Panc1 (cell line): ENCODE results near the gene DCC. TPM values are rescaled to one million over a fixed set of nuclear protein-coding genes. Genes with fewer than 3 reads are reported as not detected.

Experiments used
- ATAC-seq: fragments of 200-7000 bp; cut with Tn5 transposase; 2 replicates; pipeline ENCODE4 v1.9.1; 2020; ENCODE audit warnings: mild to moderate bottlenecking, moderate library complexity
- BruUV-seq: library from RNA; stranded (reverse); fragments of 400-500 nt; replicated peaks from 2 replicates; lab custom pipeline; 2021; lab: Mats Ljungman, UMichigan
- CTCF ChIA-PET: fragments of 300-600 bp; sonication (Branson Sonifier 250); formaldehyde crosslinking; loops from one replicate; lab custom pipeline; 2022; ENCODE audit warnings: antibody characterized with exemption; lab: Charles Lee
- POLR2A ChIA-PET: fragments of 300-600 bp; sonication (Branson Sonifier 250); formaldehyde crosslinking; loops from one replicate; lab custom pipeline; 2022; ENCODE audit warnings: antibody characterized with exemption; lab: Charles Lee
- DNase-seq: peaks from one replicate; pipeline ENCODE4 v3.0.0-alpha.2; 2010; ENCODE audit warnings: low read depth, low spot score
- H3K27ac ChIP-seq: 2 replicates; pipeline ENCODE4 v1.5.1; 2011; ENCODE audit warnings: mild to moderate bottlenecking, low read length, inconsistent platforms
- H3K27me3 ChIP-seq: fragments of 200-500 bp; sonication (Bioruptor generic); 2 replicates; pipeline ENCODE4 v1.6.0; 2014; ENCODE audit warnings: low read length, inconsistent platforms; ENCODE audit not compliant: control insufficient read depth, insufficient read depth
- H3K36me3 ChIP-seq: fragments of 200-500 bp; sonication (Bioruptor generic); 2 replicates; pipeline ENCODE4 v1.5.1; 2014; ENCODE audit warnings: inconsistent platforms, mild to moderate bottlenecking, low read length, moderate library complexity; ENCODE audit not compliant: control insufficient read depth, insufficient read depth
- H3K4me1 ChIP-seq: 2 replicates; pipeline ENCODE4 v1.5.1; 2011; ENCODE audit warnings: inconsistent platforms, mild to moderate bottlenecking, low read length, moderate library complexity; ENCODE audit not compliant: control insufficient read depth, insufficient read depth
- H3K4me3 ChIP-seq, 2 experiments: 2 replicates each; pipeline ENCODE4 v1.5.1; 2011 to 2012; ENCODE audit warnings: low read depth in 2 of 2, low read length in 2 of 2, mild to moderate bottlenecking in 2 of 2, inconsistent platforms in 1 of 2, moderate library complexity in 1 of 2
- H3K9me3 ChIP-seq: fragments of 200-500 bp; sonication (Bioruptor generic); 2 replicates; pipeline ENCODE4 v1.5.1; 2014; ENCODE audit warnings: low read depth, mild to moderate bottlenecking, inconsistent platforms, low read length, moderate library complexity; ENCODE audit not compliant: control insufficient read depth, insufficient read depth
- POLR2AphosphoS5 ChIP-seq: IDR thresholded peaks from 2 replicates; pipeline ENCODE4 v1.6.1; 2012; ENCODE audit warnings: mild to moderate bottlenecking, low read depth, low read length, moderate library complexity
- SIN3A ChIP-seq: IDR thresholded peaks from 2 replicates; pipeline ENCODE4 v1.6.1; 2012; ENCODE audit warnings: low read depth, mild to moderate bottlenecking, low read length, moderate library complexity, borderline replicate concordance; ENCODE audit not compliant: insufficient read depth
- TCF7L2 ChIP-seq: IDR thresholded peaks from 2 replicates; pipeline ENCODE4 v1.6.1; 2011; ENCODE audit warnings: mild to moderate bottlenecking, low read depth, low read length, inconsistent platforms
- in situ Hi-C: cut with HindIII; loops from 2 replicates; pipeline ENCODE4 v1.10.0; 2016; ENCODE audit warnings: low sequenced_read_pairs, low pct_unique_long_range_greater_than_20kb
- intact Hi-C: fragments of 100-400 bp; cut with micrococcal nuclease; formaldehyde crosslinking; loops from one replicate; pipeline ENCODE4 v1.10.0; 2022; ENCODE audit not compliant: unreplicated experiment
- total RNA-seq: library from RNA; stranded (reverse); gene quantifications from one replicate; pipeline ENCODE4 v1.2.1, GENCODE V29; 2021; ENCODE audit not compliant: unreplicated experiment
- TF ChIP-seq, protein P1 (sequence below): fragments of 450-650 bp; IDR thresholded peaks from 2 replicates; pipeline ENCODE4 v1.5.1; 2017; ENCODE audit warnings: mild to moderate bottlenecking
- TF ChIP-seq, protein P2 (sequence below), 2 experiments: IDR thresholded peaks; 2 replicates each; pipeline ENCODE4 v1.6.1; 2011 to 2012; ENCODE audit warnings: low read depth in 2 of 2, control low read depth in 1 of 2, low read length in 1 of 2, mild to moderate bottlenecking in 1 of 2, moderate library complexity in 1 of 2; ENCODE audit not compliant: insufficient read depth in 1 of 2

The DCC gene
- total RNA-seq, 1 experiment from 2014 or later = not detected

DNA sequence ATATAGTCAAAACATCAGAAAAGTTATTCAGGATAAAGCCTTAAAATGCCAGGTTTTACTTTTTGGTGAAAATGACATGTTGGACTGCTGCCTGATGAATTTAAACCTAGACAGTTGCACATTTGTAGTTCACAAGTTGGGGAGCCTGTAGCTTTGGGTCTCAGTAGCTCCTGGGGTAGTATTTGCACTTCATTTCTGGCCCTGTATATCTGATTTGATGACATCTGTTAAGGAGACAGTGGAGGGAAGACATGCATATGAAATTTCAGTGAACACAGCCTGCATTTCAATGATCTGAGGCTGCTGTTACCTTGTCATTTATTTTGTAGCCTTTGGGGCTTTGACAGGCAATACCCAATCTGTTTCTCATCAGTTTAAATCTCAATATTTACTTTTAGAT is 156.4 kb downstream of the DCC start:
- ATAC-seq = no peak
- H3K4me3 ChIP-seq = no peak overlapping the region
- ChIA-PET CTCF (no interaction called here), POLR2A (interaction anchor here (0.6 kb wide), 1 partner anchor 47 kb away, joined by 3 read pairs; no protein-coding TSS in a partner anchor)
- no peak overlapping the region for H3K27ac ChIP-seq
- no peak for DNase-seq
- in situ Hi-C loops = no loop called here
- TF ChIP-seq SIN3A (no peak), TCF7L2 (no peak), POLR2AphosphoS5 (no peak)
- TF ChIP-seq, protein P1, sequence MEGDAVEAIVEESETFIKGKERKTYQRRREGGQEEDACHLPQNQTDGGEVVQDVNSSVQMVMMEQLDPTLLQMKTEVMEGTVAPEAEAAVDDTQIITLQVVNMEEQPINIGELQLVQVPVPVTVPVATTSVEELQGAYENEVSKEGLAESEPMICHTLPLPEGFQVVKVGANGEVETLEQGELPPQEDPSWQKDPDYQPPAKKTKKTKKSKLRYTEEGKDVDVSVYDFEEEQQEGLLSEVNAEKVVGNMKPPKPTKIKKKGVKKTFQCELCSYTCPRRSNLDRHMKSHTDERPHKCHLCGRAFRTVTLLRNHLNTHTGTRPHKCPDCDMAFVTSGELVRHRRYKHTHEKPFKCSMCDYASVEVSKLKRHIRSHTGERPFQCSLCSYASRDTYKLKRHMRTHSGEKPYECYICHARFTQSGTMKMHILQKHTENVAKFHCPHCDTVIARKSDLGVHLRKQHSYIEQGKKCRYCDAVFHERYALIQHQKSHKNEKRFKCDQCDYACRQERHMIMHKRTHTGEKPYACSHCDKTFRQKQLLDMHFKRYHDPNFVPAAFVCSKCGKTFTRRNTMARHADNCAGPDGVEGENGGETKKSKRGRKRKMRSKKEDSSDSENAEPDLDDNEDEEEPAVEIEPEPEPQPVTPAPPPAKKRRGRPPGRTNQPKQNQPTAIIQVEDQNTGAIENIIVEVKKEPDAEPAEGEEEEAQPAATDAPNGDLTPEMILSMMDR = no peak
- TF ChIP-seq, protein P2, sequence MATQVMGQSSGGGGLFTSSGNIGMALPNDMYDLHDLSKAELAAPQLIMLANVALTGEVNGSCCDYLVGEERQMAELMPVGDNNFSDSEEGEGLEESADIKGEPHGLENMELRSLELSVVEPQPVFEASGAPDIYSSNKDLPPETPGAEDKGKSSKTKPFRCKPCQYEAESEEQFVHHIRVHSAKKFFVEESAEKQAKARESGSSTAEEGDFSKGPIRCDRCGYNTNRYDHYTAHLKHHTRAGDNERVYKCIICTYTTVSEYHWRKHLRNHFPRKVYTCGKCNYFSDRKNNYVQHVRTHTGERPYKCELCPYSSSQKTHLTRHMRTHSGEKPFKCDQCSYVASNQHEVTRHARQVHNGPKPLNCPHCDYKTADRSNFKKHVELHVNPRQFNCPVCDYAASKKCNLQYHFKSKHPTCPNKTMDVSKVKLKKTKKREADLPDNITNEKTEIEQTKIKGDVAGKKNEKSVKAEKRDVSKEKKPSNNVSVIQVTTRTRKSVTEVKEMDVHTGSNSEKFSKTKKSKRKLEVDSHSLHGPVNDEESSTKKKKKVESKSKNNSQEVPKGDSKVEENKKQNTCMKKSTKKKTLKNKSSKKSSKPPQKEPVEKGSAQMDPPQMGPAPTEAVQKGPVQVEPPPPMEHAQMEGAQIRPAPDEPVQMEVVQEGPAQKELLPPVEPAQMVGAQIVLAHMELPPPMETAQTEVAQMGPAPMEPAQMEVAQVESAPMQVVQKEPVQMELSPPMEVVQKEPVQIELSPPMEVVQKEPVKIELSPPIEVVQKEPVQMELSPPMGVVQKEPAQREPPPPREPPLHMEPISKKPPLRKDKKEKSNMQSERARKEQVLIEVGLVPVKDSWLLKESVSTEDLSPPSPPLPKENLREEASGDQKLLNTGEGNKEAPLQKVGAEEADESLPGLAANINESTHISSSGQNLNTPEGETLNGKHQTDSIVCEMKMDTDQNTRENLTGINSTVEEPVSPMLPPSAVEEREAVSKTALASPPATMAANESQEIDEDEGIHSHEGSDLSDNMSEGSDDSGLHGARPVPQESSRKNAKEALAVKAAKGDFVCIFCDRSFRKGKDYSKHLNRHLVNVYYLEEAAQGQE (IDR thresholded peaks at IDR 0.05; ENCODE audit: insufficient read depth in 1 of 2, low read depth in 2 of 2, low read length in 1 of 2) = no peak
- intact Hi-C loops = no loop called here
- no peaks in the 10 kb centered on the region for H3K27me3 ChIP-seq
- H3K9me3 ChIP-seq = no peaks in the 10 kb centered on the region
- H3K36me3 ChIP-seq = no peaks in the 10 kb centered on the region
- no TSS peak for BruUV-seq
- H3K4me1 ChIP-seq = no peaks in the 10 kb centered on the region

DNA sequence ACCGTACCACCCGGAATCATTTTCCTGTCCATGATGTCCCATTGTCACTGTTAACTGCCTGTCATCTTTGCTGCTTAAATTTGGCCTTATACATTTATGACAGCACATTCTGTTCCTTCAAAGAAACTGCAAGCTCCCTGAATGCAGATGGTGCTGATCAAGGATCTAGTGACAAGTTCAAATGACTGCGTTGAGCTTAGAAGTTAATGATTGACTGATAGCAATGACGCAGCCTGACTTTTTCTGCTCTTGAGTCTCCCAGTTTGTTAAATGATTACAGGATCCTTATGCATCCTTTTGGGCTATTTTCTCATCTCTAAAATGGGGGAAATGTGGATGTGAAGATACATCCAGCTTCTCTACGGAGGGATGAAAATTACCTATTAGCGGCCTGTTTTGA is 159.0 kb downstream of the DCC start:
- H3K9me3 ChIP-seq = no peaks in the 10 kb centered on the region
- H3K4me3 ChIP-seq = no peak overlapping the region
- intact Hi-C loops (no loop called here), in situ Hi-C loops (no loop called here)
- no peaks in the 10 kb centered on the region for H3K36me3 ChIP-seq
- ChIA-PET POLR2A (no interaction called here), CTCF (no interaction called here)
- H3K4me1 ChIP-seq = no peaks in the 10 kb centered on the region
- no peak overlapping the region for H3K27ac ChIP-seq
- BruUV-seq = no TSS peak
- H3K27me3 ChIP-seq = no peaks in the 10 kb centered on the region
- ATAC-seq (no peak), DNase-seq (no peak)
- TF ChIP-seq, protein P1 = no peak
- TF ChIP-seq POLR2AphosphoS5 (no peak), SIN3A (no peak), TCF7L2 (no peak)
- TF ChIP-seq, protein P2 (IDR thresholded peaks at IDR 0.05; ENCODE audit: insufficient read depth in 1 of 2, low read depth in 2 of 2, low read length in 1 of 2) = no peak
